Mesothelial cell of epicardium (in vitro differentiated cells): ENCODE results near the gene KL. TPM values are rescaled to one million over a fixed set of nuclear protein-coding genes. Genes with fewer than 3 reads are reported as not detected.
A peak's percentile ranks its signal among the peaks of the same experiment; 100 is the strongest.

Experiments
- DNase-seq, 2 experiments: peaks; one replicate each; pipeline ENCODE4 v3.0.0; 2021; ENCODE audit warnings: low spot score in 2 of 2; ENCODE audit not compliant: unreplicated experiment in 2 of 2
- H3K27ac Mint-ChIP-seq: 2 replicates; pipeline ENCODE4 v1.8.0; 2021; ENCODE audit warnings: mixed read lengths
- H3K27me3 Mint-ChIP-seq: 2 replicates; pipeline ENCODE4 v1.8.0; 2021; ENCODE audit warnings: low read depth, mixed read lengths
- H3K36me3 Mint-ChIP-seq: 2 replicates; pipeline ENCODE4 v1.8.0; 2021; ENCODE audit warnings: mixed read lengths
- H3K4me1 Mint-ChIP-seq: 2 replicates; pipeline ENCODE4 v1.8.0; 2021; ENCODE audit warnings: mixed read lengths
- H3K4me3 Mint-ChIP-seq: 2 replicates; pipeline ENCODE4 v1.8.0; 2021; ENCODE audit warnings: mild to moderate bottlenecking, moderate library complexity, mixed read lengths
- H3K9me3 Mint-ChIP-seq: 2 replicates; pipeline ENCODE4 v1.8.0; 2021; ENCODE audit warnings: mixed read lengths
- CTCF ChIP-seq: fragments of 200-600 bp; sonication (generic); IDR thresholded peaks from one replicate; pipeline ENCODE4 v1.5.0; 2021; ENCODE audit warnings: antibody characterized with exemption; ENCODE audit not compliant: unreplicated experiment
- total RNA-seq: library from RNA; stranded (reverse); gene quantifications from 3 replicates; pipeline ENCODE4 v1.2.1, GENCODE V29; 2021

KL gene
- 0.33 to 0.40 TPM (median 0.34 TPM) in 3 replicates for total RNA-seq

- H3K27me3 Mint-ChIP-seq, result peaks cover 81% of the 10 kb centered on the region
- H3K9me3 Mint-ChIP-seq, result no peaks in the 10 kb centered on the region
- peak in 1 of 2 experiments; percentile 42 for DNase-seq
- no peak for TF ChIP-seq CTCF
- no peaks in the 10 kb centered on the region for H3K36me3 Mint-ChIP-seq
- H3K4me1 Mint-ChIP-seq, result peaks cover 19% of the 10 kb centered on the region
- no peak within 1 kb of the TSS for H3K27ac Mint-ChIP-seq
- H3K4me3 Mint-ChIP-seq, result peak within 1 kb of the TSS; percentile 60
Measured at GRCh38 chr13:33016414-33017322, at the start of gene KL. KL (plus strand) TSS chr13:33016423; CDS start chr13:33016441, 18 bp downstream.

- Mint-ChIP-seq H3K4me3 (no peak overlapping the region), H3K27ac (no peak overlapping the region), H3K27me3 (peaks cover 1% of the 10 kb centered on the region), H3K36me3 (no peaks in the 10 kb centered on the region), H3K9me3 (no peaks in the 10 kb centered on the region), H3K4me1 (peaks cover 8% of the 10 kb centered on the region)
- DNase-seq, result no peak
- TF ChIP-seq CTCF, result no peak
Measured at GRCh38 chr13:32967584-32968182, 48.5 kb upstream of the KL start.

GRCh38 chr13:32968316-32968715 is 47.9 kb upstream of the KL start:
- Mint-ChIP-seq H3K4me3 (no peak overlapping the region), H3K4me1 (peaks cover 8% of the 10 kb centered on the region), H3K9me3 (no peaks in the 10 kb centered on the region), H3K27me3 (peaks cover 1% of the 10 kb centered on the region), H3K36me3 (no peaks in the 10 kb centered on the region), H3K27ac (no peak overlapping the region)
- no peak for TF ChIP-seq CTCF
- DNase-seq, result no peak

GRCh38 chr13:32968793-32969192 is 47.4 kb upstream of the KL start:
- H3K4me3 Mint-ChIP-seq, result no peak overlapping the region
- H3K9me3 Mint-ChIP-seq, result no peaks in the 10 kb centered on the region
- H3K27me3 Mint-ChIP-seq, result peaks cover 1% of the 10 kb centered on the region
- H3K27ac Mint-ChIP-seq, result no peak overlapping the region
- H3K36me3 Mint-ChIP-seq, result no peaks in the 10 kb centered on the region
- no peak for TF ChIP-seq CTCF
- no peak for DNase-seq
- peaks cover 8% of the 10 kb centered on the region for H3K4me1 Mint-ChIP-seq

GRCh38 chr13:32969516-32969941 is 46.7 kb upstream of the KL start:
- peaks cover 1% of the 10 kb centered on the region for H3K27me3 Mint-ChIP-seq
- H3K4me3 Mint-ChIP-seq, result no peak overlapping the region
- peaks cover 8% of the 10 kb centered on the region for H3K4me1 Mint-ChIP-seq
- H3K36me3 Mint-ChIP-seq, result no peaks in the 10 kb centered on the region
- no peaks in the 10 kb centered on the region for H3K9me3 Mint-ChIP-seq
- H3K27ac Mint-ChIP-seq, result no peak overlapping the region
- TF ChIP-seq CTCF, result no peak
- no peak for DNase-seq
